Psoas muscle (tissue), 8 donors: ENCODE results near the gene RPS24. TPM values are rescaled to one million over a fixed set of nuclear protein-coding genes. Genes with fewer than 3 reads are reported as not detected.

Experiments used
- ATAC-seq, 4 donors: fragments of 200-7000 bp; cut with Tn5 transposase; one replicate each; pipeline ENCODE4 v1.9.1; 2020; ENCODE audit warnings: moderate library complexity in 3 of 4, mild to moderate bottlenecking in 2 of 4
- DNase-seq, 2 donors: peaks; one replicate each; pipeline ENCODE4 v3.0.0-alpha.2; 2020
- H3K27ac ChIP-seq: fragments of 200-600 bp; one replicate; pipeline ENCODE4 v1.8.0; 2022
- H3K27me3 ChIP-seq, 3 donors: fragments of 200-600 bp in 1 of 3; one replicate each; pipeline versions ENCODE4 v1.6.1 to v1.8.0; 2013 to 2022; ENCODE audit warnings: low read length in 2 of 3, mild to moderate bottlenecking in 2 of 3, moderate library complexity in 1 of 3; ENCODE audit not compliant: insufficient read depth in 3 of 3
- H3K36me3 ChIP-seq, 2 donors: fragments of 200-600 bp in 1 of 2; one replicate each; pipeline versions ENCODE4 v1.6.1 to v1.8.0; 2013 to 2022; ENCODE audit warnings: low read depth in 1 of 2, mild to moderate bottlenecking in 1 of 2, moderate library complexity in 1 of 2; ENCODE audit not compliant: insufficient read depth in 1 of 2
- H3K4me1 ChIP-seq: fragments of 200-600 bp; one replicate; pipeline ENCODE4 v1.8.0; 2022
- H3K4me3 ChIP-seq: fragments of 200-600 bp; one replicate; pipeline ENCODE4 v1.8.0; 2022; ENCODE audit warnings: mild to moderate bottlenecking
- H3K9me3 ChIP-seq: fragments of 200-600 bp; one replicate; pipeline ENCODE4 v1.8.0; 2022
- CTCF ChIP-seq: fragments of 200-600 bp; IDR thresholded peaks from one replicate; pipeline ENCODE4 v1.8.0; 2022; ENCODE audit warnings: antibody characterized with exemption
- WGBS, 3 donors: extraction: QIAGEN DNeasy Blood & Tissue Kit; methylation state at CpG; one replicate each; pipeline versions ENCODE4 v1.1.6 to v1.1.7; 2013; 5-methylcytosine and 5-hydroxymethylcytosine counted together
- intact Hi-C, 2 donors: fragments of 100-400 bp; cut with DNase I; formaldehyde crosslinking; loops; one replicate each; pipeline versions ENCODE4 v1.11.0 to v1.14.2; 2022
- polyA plus RNA-seq, 3 donors: library from polyadenylated mRNA; stranded (reverse); fragments of 200-250 nt; gene quantifications; one replicate each; pipeline ENCODE4 v1.2.3, GENCODE V29; 2013
- total RNA-seq, 4 donors: library from RNA; stranded (reverse); fragmentation: NEBNext Ultra II Directional in 2 of 4; extraction: Animal tissue kit (Norgen Biotek cat#: 25700) in 2 of 4; gene quantifications; one replicate each; pipeline versions ENCODE4 v1.2.1 to v1.2.4, GENCODE V29; 2021 to 2023
- donor health status: healthy with polysubstance abuse.
- donor health status: DM: no; HTN: no; CAD: no; lungs with moderate emphysema.
- donor health status: Bipolar disorder and iron deficiency.
- donor health status: healthy.
- donor health status: DM: yes; HTN: yes; CAD: no.
- donor health status: DM: no; HTN: no; CAD: no.
- donor health status: DM: no; HTN: no; CAD: no.
- donor health status: DM: yes; HTN: yes; CAD: no.

The RPS24 gene
- total and polyA plus RNA-seq, 7 donors = 980 to 4,077 (median 1,456) TPM

GRCh38 chr10:78035933-78036583 is 2.4 kb downstream of the RPS24 start:
- peaks cover 52% of the 10 kb centered on the region for H3K4me1 ChIP-seq
- H3K4me3 ChIP-seq = peak overlapping the region; percentile 84
- intact Hi-C loops = no loop called here
- peak overlapping the region; percentile 83 for H3K27ac ChIP-seq
- H3K27me3 ChIP-seq = no peaks in the 10 kb centered on the region
- H3K9me3 ChIP-seq = no peaks in the 10 kb centered on the region
- H3K36me3 ChIP-seq = peaks cover 23 to 62% of the 10 kb centered on the region in 2 donors
- no peak for DNase-seq
- 83 to 87% (median 86%) methylated on average over 9 of the region's 9 CpGs for WGBS, 3 donors
- ATAC-seq = no peak
- no peak for TF ChIP-seq CTCF

DNA sequence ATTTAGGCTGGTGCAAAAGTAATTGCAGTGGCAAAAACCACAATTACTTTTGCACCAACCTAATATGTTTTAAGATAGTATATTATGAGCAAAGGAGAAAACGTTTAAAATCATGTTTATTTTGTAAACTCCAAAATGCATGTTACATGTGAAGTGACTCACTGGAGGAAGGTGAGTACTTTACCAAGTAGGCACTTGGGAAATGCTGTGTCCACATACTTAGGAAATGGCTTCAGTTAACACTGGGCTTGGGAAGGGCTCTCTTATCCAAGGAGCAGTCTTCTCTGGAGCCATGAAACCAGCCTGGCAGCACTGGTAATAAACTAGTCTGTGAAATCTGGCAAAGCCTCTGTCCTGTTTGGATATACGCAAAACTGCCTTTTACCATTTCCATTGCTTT is 4.4 kb downstream of the RPS24 start:
- intact Hi-C loops = no loop called here
- no peaks in the 10 kb centered on the region for H3K27me3 ChIP-seq
- DNase-seq (no peak), ATAC-seq (no peak)
- no peak overlapping the region for H3K27ac ChIP-seq
- no peaks in the 10 kb centered on the region for H3K9me3 ChIP-seq
- H3K4me3 ChIP-seq = no peak overlapping the region
- H3K36me3 ChIP-seq = peaks cover 28 to 82% of the 10 kb centered on the region in 2 donors
- 67 to 84% (median 75%) methylated on average over 2 of the region's 2 CpGs for WGBS, 3 donors
- H3K4me1 ChIP-seq = peaks cover 52% of the 10 kb centered on the region
- no peak for TF ChIP-seq CTCF

GRCh38 chr10:78038791-78039547 is 5.3 kb downstream of the RPS24 start:
- WGBS, 3 donors = 70 to 72% (median 71%) methylated on average over 5 of the region's 5 CpGs

GRCh38 chr10:78039743-78040142 is 6.1 kb downstream of the RPS24 start:
- no peak for TF ChIP-seq CTCF
- DNase-seq = no peak
- Histone ChIP-seq H3K9me3 (no peaks in the 10 kb centered on the region), H3K4me3 (no peak overlapping the region), H3K36me3 (peaks cover 28 to 88% of the 10 kb centered on the region in 2 donors), H3K27me3 (no peaks in the 10 kb centered on the region), H3K27ac (no peak overlapping the region), H3K4me1 (peaks cover 57% of the 10 kb centered on the region)
- intact Hi-C loops = loop anchor here in 1 of 2 donors (10.0 kb wide), 1 partner anchor 1025 kb away; the partner anchor contains the start of gene ZMIZ1
- ATAC-seq = no peak
- 77 to 84% (median 79%) methylated on average over 3 of the region's 3 CpGs for WGBS, 3 donors

More at GRCh38 chr10:78038791-78039547, 5.3 kb downstream of the RPS24 start:
- H3K4me1 ChIP-seq = peaks cover 60% of the 10 kb centered on the region
- H3K4me3 ChIP-seq = no peak overlapping the region
- intact Hi-C loops = no loop called here
- no peak for ATAC-seq
- H3K9me3 ChIP-seq = no peaks in the 10 kb centered on the region
- H3K36me3 ChIP-seq = peaks cover 28 to 88% of the 10 kb centered on the region in 2 donors
- no peak for DNase-seq
- no peaks in the 10 kb centered on the region for H3K27me3 ChIP-seq
- TF ChIP-seq CTCF = no peak
- no peak overlapping the region for H3K27ac ChIP-seq
